Loucy (cell line): Measurements from ENCODE around the gene CCDC171.

Source experiments
- H2AFZ ChIP-seq: fragments of 200-600 bp; sonication (generic); 2 replicates; pipeline ENCODE4 v1.6.0; 2016; ENCODE audit warnings: antibody characterized with exemption, mild to moderate bottlenecking, low read length, moderate library complexity
- H3F3A ChIP-seq: fragments of 200-600 bp; 2 replicates; pipeline ENCODE4 v1.6.0; 2016; ENCODE audit warnings: antibody characterized with exemption, low read depth, mild to moderate bottlenecking
- H3K27me3 ChIP-seq: fragments of 200-600 bp; sonication (generic); 2 replicates; pipeline ENCODE4 v1.6.1; 2014; ENCODE audit warnings: low read length, mild to moderate bottlenecking; ENCODE audit not compliant: insufficient read depth, poor library complexity, severe bottlenecking
- H3K36me3 ChIP-seq: fragments of 200-600 bp; sonication (generic); 2 replicates; pipeline ENCODE4 v1.6.1; 2016; ENCODE audit warnings: low read length; ENCODE audit not compliant: insufficient read depth
- H3K4me1 ChIP-seq: fragments of 200-600 bp; sonication (generic); 2 replicates; pipeline ENCODE4 v1.5.1; 2014; ENCODE audit warnings: low read length, mild to moderate bottlenecking; ENCODE audit not compliant: insufficient read depth, poor library complexity, severe bottlenecking
- H3K4me2 ChIP-seq: fragments of 200-600 bp; sonication (generic); 2 replicates; pipeline ENCODE4 v1.6.0; 2014; ENCODE audit warnings: antibody characterized with exemption, low read length, low read depth, mild to moderate bottlenecking; ENCODE audit not compliant: poor library complexity, severe bottlenecking
- H3K4me3 ChIP-seq: fragments of 200-600 bp; sonication (generic); 2 replicates; pipeline ENCODE4 v1.5.1; 2014; ENCODE audit warnings: low read length, mild to moderate bottlenecking, mixed read lengths; ENCODE audit not compliant: poor library complexity, severe bottlenecking
- H3K79me2 ChIP-seq: fragments of 200-600 bp; sonication (generic); 2 replicates; pipeline ENCODE4 v1.6.1; 2014; ENCODE audit warnings: low read length; ENCODE audit not compliant: insufficient read depth
- H3K9ac ChIP-seq: fragments of 200-600 bp; sonication (generic); 2 replicates; pipeline ENCODE4 v1.6.0; 2014; ENCODE audit warnings: mild to moderate bottlenecking, low read depth, low read length, moderate library complexity; ENCODE audit not compliant: poor library complexity, severe bottlenecking
- H3K9me2 ChIP-seq: fragments of 200-600 bp; sonication (generic); replicated peaks from 2 replicates; pipeline ENCODE4 v1.6.1; 2016; ENCODE audit warnings: low read depth, low read length, mixed read lengths
- H3K9me3 ChIP-seq: fragments of 200-600 bp; sonication (generic); 2 replicates; pipeline ENCODE4 v1.6.1; 2014; ENCODE audit warnings: mild to moderate bottlenecking, antibody characterized with exemption, low read length, low read depth; ENCODE audit not compliant: insufficient read depth
- H4K20me1 ChIP-seq: fragments of 200-600 bp; sonication (generic); 2 replicates; pipeline ENCODE4 v1.6.0; 2014; ENCODE audit warnings: antibody characterized with exemption, low read length, mild to moderate bottlenecking; ENCODE audit not compliant: insufficient read depth, poor library complexity, severe bottlenecking
- EZH2phosphoT487 ChIP-seq: fragments of 200-600 bp; IDR thresholded peaks from 2 replicates; pipeline ENCODE4 v1.6.1; 2018; ENCODE audit warnings: antibody characterized with exemption, mild to moderate bottlenecking, moderate library complexity, borderline replicate concordance
- TF ChIP-seq, protein P1 (sequence below): fragments of 200-600 bp; sonication (generic); conservative IDR thresholded peaks from 2 replicates; pipeline ENCODE4 v1.5.1; 2014; ENCODE audit warnings: mild to moderate bottlenecking, antibody characterized with exemption, low read length

Gene CCDC171

DNA sequence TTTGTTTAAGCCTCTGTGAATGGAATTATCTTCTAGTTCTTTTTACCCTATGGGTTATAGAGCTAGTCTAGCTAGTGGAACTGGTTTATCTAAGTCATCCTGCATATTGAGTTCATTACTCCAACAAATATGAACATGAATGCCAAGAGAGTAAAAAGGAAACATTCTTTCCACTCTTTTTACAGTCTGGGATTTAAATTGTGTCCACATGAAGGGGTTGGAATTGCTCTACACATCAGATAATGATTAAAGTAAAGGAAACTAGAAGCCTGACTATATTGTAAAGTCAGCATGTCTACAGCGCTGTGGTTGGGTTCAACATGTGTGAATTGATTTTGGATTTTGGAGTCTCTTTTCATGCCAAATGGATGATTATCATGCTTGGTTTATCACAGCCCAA, 173.1 kb downstream of the CCDC171 start:
- TF ChIP-seq EZH2phosphoT487 = no peak
- TF ChIP-seq, protein P1, sequence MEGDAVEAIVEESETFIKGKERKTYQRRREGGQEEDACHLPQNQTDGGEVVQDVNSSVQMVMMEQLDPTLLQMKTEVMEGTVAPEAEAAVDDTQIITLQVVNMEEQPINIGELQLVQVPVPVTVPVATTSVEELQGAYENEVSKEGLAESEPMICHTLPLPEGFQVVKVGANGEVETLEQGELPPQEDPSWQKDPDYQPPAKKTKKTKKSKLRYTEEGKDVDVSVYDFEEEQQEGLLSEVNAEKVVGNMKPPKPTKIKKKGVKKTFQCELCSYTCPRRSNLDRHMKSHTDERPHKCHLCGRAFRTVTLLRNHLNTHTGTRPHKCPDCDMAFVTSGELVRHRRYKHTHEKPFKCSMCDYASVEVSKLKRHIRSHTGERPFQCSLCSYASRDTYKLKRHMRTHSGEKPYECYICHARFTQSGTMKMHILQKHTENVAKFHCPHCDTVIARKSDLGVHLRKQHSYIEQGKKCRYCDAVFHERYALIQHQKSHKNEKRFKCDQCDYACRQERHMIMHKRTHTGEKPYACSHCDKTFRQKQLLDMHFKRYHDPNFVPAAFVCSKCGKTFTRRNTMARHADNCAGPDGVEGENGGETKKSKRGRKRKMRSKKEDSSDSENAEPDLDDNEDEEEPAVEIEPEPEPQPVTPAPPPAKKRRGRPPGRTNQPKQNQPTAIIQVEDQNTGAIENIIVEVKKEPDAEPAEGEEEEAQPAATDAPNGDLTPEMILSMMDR = no peak
- H2AFZ ChIP-seq = no peak overlapping the region
- H3K4me2 ChIP-seq = no peak overlapping the region
- H3K9ac ChIP-seq = no peak overlapping the region
- H3K79me2 ChIP-seq = no peaks in the 10 kb centered on the region
- peaks cover 15% of the 10 kb centered on the region; the same call in 1 of the 2 replicates for H3K36me3 ChIP-seq
- H3F3A ChIP-seq = no peaks in the 10 kb centered on the region
- peaks cover 3% of the 10 kb centered on the region for H3K4me1 ChIP-seq
- no peaks in the 10 kb centered on the region for H4K20me1 ChIP-seq
- H3K9me2 ChIP-seq = no peaks in the 10 kb centered on the region
- no peak overlapping the region for H3K4me3 ChIP-seq
- no peaks in the 10 kb centered on the region for H3K9me3 ChIP-seq
- no peaks in the 10 kb centered on the region for H3K27me3 ChIP-seq

DNA sequence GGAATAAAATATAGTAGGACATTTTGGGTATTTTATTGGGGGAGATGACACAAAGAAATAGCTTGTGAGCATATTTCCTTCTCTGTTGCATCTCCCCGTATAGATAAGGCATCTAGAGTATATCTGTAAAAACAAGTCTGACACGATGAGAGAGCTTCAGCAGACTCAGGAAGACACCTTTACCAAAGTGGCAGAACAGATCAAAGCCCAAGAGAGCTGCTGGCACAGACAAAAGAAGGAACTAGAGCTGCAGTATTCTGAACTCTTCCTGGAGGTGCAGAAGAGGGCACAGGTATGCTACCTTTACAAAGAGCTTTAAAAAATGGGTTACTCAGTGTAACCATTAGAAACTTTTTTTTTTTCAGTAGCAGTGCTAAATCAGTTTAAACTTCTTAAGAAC, 176.7 kb downstream of the CCDC171 start:
- Histone ChIP-seq H2AFZ (no peak overlapping the region), H3K9me2 (no peaks in the 10 kb centered on the region), H3F3A (no peaks in the 10 kb centered on the region), H3K4me1 (peaks cover 3% of the 10 kb centered on the region), H3K9ac (no peak overlapping the region), H3K4me3 (no peak overlapping the region), H3K79me2 (no peaks in the 10 kb centered on the region), H3K4me2 (no peak overlapping the region), H3K36me3 (peaks cover 18% of the 10 kb centered on the region), H3K27me3 (no peaks in the 10 kb centered on the region), H3K9me3 (no peaks in the 10 kb centered on the region), H4K20me1 (no peaks in the 10 kb centered on the region)
- TF ChIP-seq, protein P1 = no peak
- TF ChIP-seq EZH2phosphoT487 = no peak

DNA sequence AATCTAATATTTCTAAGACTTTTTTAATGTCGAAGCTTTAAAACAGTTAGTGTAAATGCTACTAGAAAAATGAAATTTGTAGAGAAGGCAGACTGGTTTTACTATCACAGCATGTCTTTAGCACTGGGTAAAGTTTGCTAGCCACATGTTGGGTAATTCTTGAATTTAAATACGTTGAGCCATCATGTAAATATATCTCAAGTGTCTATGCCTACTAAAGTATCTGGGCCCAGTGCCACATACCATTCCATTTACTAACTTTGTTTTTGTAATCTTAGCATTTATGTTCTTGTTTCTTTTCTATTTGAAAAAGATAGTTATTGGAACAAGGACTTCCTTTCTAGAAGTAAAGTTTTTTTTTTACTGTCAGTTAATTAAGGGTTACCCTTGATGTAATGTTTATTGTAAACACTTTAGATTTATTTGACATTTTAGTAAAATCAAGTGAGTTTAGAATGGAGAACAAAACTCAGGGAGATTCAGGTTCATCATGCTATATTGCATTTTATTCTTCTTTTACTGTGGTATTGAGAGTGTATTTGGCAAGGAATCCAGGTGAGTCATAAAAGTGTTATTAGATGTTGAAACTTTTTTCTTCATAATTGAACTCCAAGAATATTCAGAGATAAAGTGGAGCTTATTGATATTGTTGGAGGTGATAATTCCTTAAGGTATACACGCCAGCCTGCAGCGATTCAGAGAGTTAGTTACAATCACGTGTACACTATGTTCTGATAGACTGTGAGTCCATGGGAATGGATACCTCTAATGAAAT, 182.4 kb downstream of the CCDC171 start:
- Histone ChIP-seq H3K4me2 (no peak overlapping the region), H3K9me3 (no peaks in the 10 kb centered on the region), H2AFZ (no peak overlapping the region), H4K20me1 (no peaks in the 10 kb centered on the region), H3K9ac (no peak overlapping the region), H3K4me1 (no peaks in the 10 kb centered on the region), H3K36me3 (peaks cover 12% of the 10 kb centered on the region), H3K4me3 (no peak overlapping the region), H3K9me2 (no peaks in the 10 kb centered on the region), H3F3A (no peaks in the 10 kb centered on the region), H3K79me2 (no peaks in the 10 kb centered on the region), H3K27me3 (no peaks in the 10 kb centered on the region)
- TF ChIP-seq, protein P1 = no peak
- TF ChIP-seq EZH2phosphoT487 = no peak
